Fibroblast of skin of right biceps (primary cell): ENCODE measurements around the gene DAZAP1.
"Not testable (repeated sequence)": the region's sequence is repeated elsewhere in the genome, so short reads cannot be mapped to it uniquely, and the experiment has no call there.

Source experiments
- DNase-seq: peaks from one replicate; pipeline ENCODE4 v3.0.0-alpha.2; 2013

DAZAP1 gene

DNA sequence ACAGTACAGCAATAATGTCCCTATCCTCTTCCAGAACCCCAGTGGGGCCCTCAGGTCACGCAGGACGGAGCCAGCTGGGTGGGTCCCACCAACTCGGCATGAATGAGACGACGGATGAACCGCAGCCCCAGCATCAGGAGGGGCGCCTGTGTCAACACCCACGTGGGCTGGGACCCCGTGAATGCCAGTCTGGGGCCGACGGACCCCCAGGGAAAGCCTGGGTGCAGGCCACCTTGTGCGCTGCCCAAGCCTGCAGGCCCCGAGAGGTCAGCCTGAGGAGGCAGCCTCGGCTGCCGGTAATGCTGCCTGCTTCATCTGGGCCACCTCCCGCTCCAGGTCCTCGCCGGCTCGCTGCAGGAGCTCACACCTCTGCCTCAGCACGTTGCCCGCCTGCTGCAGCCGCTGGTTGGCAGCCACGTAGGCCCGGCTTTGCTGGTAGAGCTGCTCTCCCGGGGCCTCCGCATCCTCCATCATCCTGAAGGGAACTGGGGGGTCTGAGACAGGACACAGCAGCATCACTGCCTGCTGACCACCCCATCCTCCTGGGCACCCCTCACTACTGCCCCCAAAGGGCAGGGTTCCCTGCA lies 67.5 kb downstream of the DAZAP1 start:
- no peak for DNase-seq

DNA sequence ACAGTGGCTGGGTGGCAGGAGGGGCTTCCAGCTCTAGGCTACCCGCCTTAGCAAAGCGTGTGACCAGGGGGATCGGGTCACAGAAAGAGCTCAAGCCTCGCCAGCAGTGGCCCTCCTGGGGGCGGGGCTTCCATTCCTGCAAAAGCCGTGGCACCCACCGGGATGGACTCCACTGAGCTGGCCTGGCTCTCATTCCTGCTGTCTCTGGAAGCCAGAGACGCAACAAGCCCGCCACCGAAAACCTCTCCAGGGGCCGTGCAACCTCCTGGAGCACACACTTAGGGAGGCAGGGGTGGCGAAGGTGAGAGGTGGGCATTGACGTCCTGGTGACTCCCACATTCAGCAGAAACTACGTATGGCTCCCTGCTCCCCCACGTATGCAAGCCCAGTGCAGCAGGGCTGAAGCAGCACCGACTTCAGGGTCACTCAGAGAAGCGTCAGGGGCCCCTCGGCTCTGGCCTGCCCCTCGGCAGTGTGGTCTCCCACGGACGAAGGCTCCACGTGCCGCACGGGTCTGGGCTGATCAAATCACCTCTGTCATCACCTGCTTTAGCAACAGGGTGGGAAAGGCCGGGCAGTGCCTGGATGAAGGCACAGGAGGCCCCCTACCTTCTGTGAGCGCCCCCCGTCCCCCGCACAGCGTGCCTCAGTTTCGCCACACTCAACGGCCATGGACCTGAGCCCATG lies 68.5 kb downstream of the DAZAP1 start:
- DNase-seq = no peak

DNA sequence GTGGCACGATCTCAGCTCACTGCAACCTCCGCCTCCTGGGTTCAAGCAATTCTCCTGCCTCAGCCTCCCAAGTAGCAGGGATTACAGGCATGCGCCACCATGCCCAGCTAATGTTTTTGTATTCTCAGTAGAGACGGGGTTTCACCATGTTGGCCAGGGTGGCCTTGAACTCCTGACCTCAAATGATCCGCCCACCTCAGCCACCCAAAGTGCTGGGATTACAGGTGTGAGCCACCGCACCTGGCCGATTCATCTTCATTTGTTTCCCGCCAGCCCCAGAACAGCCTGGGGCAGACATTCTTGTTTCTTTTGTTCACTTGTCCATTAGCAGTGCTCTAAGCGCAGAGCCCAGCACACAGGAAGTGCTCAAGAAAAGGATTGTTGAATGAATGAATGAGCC lies 69.7 kb downstream of the DAZAP1 start:
- DNase-seq = not testable (repeated sequence)

DNA sequence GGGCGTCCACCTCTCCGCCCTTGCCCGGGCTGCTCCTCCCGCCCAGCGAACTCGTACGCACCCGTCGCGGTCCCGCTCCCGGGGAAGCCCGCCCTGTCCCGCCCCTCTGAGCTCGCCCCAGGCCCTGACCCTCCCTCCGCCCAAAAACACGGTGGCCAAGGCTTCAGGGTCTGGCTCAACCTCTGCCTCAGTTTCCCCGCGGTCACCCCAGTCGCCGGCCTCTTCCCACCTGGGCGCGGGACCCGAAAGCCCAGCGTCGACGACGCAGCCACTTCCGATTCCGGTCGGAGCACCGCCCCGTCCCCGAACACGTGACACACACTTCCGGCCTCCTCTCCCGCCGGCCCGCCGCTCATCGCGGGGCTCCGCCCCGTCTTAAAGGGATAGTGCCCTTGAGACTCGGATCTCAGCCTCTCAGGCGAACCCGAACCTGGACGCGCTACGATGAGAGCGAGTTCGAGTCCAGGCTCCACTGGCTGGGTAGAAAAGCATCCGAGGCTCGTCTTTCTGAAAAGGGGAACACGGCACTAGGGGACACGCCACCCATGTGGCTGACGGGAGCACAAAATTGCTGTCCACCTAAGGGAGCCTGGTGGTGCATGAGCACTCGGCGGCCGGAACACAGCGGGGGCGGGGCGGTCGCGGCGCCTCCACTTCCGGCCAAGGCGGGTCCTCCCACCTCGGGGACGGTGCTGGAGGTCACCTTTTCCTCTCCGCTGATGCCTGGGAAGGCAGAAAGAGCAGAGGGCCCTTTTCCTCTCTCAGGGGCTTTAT lies 71.7 kb downstream of the DAZAP1 start, which contains the start of gene C19orf25:
Gene C19orf25, minus strand, starts transcription at position 282 of the 774 bp plus-strand sequence. CDS start 312 bp downstream, outside the sequence.
- peak; percentile 94 for DNase-seq

DNA sequence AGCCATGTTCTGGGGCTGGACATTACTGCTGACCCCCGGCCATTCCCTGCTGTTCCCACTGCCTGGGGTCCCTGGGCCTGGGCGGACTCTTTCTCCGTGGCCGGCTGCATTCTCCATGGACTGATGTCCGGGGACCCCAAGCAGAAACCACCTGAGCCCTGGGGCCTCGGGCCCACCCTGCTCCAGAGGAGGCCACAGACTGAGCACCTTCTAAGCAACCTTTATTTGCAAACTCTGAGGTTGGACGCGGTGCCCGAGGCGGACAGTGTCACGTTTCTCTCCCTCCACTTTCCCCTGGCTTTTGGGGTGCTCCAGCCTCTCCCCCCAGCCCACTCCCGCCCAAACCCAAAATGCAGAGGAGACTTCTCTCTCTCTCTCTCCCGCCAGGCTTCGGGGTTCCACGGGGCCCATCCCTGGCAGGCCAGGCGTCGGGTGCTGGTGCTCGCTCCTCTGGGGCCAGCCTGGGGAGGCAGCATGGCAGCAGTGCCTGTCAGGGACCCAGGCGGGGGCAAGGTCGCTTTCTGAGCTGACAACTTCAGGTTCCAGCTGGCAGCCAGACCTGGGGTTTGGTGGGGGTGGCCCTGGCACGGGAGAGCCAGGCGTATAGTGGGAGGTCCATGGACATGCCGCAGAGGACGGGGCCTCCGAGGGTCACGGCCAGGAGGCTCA lies 74.0 kb downstream of the DAZAP1 start:
- DNase-seq = no peak

DNA sequence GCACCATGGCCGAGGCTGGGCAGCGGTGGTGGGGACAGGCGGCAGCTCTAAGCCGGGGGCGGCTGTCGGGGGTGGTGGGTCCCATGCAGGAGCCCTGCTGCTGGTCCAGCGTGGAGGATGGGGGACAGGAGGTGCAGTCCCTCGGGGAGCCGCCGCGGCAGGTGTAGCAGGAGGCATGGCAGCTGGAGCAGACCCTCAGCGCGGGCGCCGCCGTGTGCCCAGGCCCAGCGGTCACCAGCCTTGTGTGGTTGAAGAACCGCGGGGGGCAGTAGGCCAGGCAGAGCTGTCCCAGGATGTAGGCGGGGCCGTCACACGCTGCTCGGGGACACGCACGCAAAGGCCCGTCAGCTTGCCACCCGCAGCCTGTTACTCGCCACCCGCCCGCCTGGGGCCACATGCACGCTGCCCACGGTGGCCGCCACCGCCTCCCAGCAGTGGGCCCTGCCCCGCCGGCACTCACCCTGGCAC lies 74.5 kb downstream of the DAZAP1 start:
- DNase-seq = no peak

DNA sequence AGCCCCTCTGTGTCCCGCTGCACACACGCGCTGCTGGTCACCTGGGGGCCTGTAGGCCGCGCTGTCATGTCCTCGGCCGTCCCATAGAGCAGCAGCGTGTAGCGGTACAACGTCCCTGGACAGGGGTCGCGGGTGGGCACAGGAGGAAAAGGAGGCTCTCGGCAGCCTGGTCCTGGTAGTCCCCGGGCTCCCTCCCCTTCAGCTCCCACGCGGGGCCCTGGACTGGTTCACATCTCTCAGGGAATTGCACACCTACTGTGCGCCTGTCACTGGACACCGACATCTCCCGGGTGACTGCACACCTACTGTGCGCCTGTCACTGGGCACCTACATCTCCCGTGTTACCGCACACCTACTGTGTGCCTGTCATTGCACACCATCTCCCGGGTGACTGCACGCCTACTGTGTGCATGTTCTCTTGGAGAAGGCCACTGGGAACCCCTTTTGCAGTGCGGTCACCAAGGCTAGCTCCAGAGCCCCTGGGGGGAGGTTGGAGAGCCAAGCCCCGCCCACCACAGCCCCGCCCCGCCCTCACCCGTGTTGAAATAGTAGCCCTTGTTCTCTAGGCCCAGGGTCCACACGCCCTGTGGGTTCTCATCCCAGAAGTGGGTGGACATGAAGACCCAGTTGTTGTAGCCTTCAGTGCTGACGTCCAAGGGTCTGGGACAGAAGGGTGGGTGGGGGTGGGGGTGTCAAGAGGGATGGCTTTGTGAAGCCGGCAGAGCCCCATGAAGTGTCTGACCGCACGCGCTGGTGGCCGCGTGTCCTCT lies 75.2 kb downstream of the DAZAP1 start:
- DNase-seq = no peak

DNA sequence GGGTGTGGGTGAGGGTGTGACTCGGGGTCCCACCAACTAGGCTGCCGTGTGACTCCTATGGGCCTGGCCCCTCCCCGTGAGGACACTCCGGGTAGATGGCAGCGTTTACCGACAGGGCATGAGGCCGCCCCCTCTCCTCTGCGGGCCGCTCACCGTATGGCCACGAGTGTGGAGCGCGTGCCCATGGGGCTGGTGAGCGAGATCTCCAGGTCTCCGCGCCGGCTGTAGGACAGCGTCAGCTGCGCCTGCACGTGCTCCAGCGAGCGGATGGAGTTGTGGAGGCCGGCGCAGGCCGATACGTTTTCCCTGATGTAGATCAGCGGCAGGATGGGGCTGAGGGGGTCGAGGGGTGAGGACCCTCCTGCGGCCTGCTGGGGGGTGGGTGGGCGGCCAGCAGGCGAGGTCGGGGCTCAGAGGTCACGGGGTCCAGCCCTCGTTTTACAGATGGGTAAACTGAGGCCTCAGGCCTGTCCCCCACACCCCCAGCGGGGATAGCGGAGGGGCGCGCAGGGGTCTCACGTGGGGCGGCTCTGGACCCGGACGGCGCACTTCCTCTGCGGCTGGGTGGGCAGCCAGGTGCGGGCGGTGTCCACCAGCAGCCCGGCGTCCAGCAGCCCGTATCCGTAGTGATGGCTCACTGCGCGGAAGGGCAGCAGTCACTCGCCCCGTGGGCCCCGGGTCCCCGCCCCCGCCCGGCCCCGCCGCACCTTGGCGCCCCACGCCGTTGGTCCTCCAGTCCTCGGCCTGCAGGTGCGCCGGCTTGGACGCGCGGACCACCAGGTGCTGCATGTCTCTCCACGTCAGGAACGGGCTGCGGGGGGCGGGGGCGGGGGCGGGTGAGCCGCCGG lies 76.0 kb downstream of the DAZAP1 start:
- no peak for DNase-seq

DNA sequence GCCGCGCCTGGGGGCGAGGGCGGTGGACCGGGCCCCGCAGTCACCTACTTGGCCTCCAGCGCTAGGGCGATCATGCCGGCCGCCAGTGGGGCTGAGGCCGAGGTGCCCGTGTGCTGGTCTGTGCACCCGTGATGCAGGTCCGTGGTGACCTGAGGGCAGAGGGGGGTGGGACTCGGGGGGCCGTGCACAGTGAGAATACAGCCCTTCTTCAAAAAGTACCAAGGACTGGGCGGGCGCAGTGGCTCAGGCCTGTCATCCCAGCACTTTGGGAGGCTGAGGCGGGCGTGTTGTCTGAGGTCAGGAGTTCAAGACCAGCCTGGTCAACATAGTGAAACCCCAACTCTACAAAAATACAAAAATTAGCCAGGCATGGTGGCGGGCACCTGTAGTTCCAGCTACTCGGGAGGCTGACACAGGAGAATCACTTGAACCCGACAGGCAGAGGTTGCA lies 76.6 kb downstream of the DAZAP1 start:
- DNase-seq = no peak
